Parathyroid adenoma (tissue), 2 donors: ENCODE results near the gene MSL3.

ENCODE experiments used
- H2AFZ ChIP-seq: fragments of 300-600 bp; sonication (generic); one replicate; pipeline ENCODE4 v1.7.0; 2017; ENCODE audit warnings: antibody characterized with exemption, mild to moderate bottlenecking
- H3K27ac ChIP-seq: fragments of 300-600 bp; sonication (generic); one replicate; pipeline ENCODE4 v1.7.0; 2017
- H3K27me3 ChIP-seq: fragments of 300-600 bp; sonication (generic); one replicate; pipeline ENCODE4 v1.7.0; 2017; ENCODE audit warnings: low read length; ENCODE audit not compliant: control insufficient read depth, insufficient read depth
- H3K36me3 ChIP-seq: fragments of 300-600 bp; sonication (generic); one replicate; pipeline ENCODE4 v1.7.0; 2017; ENCODE audit warnings: low read length; ENCODE audit not compliant: control insufficient read depth, insufficient read depth
- H3K4me1 ChIP-seq: fragments of 300-600 bp; sonication (generic); one replicate; pipeline ENCODE4 v1.7.0; 2017; ENCODE audit warnings: control low read depth
- H3K4me2 ChIP-seq: fragments of 300-600 bp; sonication (generic); one replicate; pipeline ENCODE4 v1.7.0; 2017; ENCODE audit warnings: low read length
- H3K4me3 ChIP-seq: fragments of 300-600 bp; sonication (generic); one replicate; pipeline ENCODE4 v1.7.0; 2017; ENCODE audit warnings: low read depth, low read length
- H3K79me2 ChIP-seq: fragments of 300-600 bp; sonication (generic); one replicate; pipeline ENCODE4 v1.7.0; 2017; ENCODE audit warnings: control low read depth
- H3K9ac ChIP-seq: fragments of 300-600 bp; sonication (generic); one replicate; pipeline ENCODE4 v1.7.0; 2017; ENCODE audit warnings: mild to moderate bottlenecking
- H3K9me3 ChIP-seq: fragments of 300-600 bp; sonication (generic); one replicate; pipeline ENCODE4 v1.7.0; 2017; ENCODE audit warnings: low read length; ENCODE audit not compliant: control insufficient read depth
- CTCF ChIP-seq: fragments of 300-600 bp; sonication (generic); IDR thresholded peaks from one replicate; pipeline ENCODE4 v1.7.0; 2017; ENCODE audit warnings: antibody characterized with exemption, mild to moderate bottlenecking
- donor health status: primary hyperparathyroidism.

MSL3 gene

DNA sequence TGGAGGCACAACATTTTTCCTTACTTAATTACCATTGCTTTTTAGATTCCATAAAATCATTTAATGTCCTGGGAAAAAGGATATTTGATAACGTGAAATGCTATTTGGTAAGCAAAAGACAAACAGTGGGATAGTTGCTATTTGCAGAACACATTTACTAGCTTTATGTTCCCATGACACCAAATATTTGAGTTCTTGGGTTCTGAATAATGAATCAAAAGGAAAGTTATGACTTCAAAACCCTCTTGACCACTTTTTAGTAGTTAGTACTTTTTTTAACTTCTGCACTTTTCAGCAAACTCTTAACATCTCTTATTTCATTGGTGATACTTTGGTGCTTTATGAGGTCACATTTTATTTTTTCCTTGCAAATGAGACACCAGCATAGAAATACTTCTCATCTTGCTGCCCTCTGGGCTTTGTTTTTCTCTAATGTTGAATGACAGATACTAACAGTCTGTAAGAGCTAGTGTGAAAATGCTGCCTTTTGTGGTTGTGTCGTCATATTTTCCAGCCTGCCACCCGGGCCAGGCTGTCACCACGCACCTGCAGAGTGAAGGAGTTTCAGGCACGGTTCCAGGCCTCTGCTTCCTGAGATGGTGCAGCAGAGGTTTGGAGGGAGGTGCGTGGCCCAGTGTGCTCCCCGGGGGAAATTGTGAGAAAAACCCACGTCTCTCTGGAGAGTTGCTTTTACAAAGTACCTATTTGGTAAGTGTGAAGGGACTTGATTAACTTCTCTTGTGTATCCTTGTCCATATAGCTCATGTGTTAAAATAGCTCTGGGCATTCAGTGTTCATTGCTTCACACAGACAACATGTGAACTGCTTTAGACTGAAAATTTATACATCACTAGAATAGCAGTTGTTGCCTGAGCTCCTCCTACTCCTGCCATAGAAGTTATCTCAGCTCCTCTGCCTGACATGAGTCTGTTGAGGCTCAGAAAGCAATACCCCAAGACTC, 34.7 kb downstream of the MSL3 start:
- no peaks in the 10 kb centered on the region for H3K9me3 ChIP-seq
- no peak overlapping the region for H3K27ac ChIP-seq
- no peak overlapping the region for H3K4me2 ChIP-seq
- no peaks in the 10 kb centered on the region for H3K79me2 ChIP-seq
- H3K4me1 ChIP-seq, result no peaks in the 10 kb centered on the region
- no peaks in the 10 kb centered on the region for H3K36me3 ChIP-seq
- TF ChIP-seq CTCF, result no peak
- no peak overlapping the region for H3K9ac ChIP-seq
- H2AFZ ChIP-seq, result no peak overlapping the region
- H3K27me3 ChIP-seq, result no peaks in the 10 kb centered on the region
- no peak overlapping the region for H3K4me3 ChIP-seq

DNA sequence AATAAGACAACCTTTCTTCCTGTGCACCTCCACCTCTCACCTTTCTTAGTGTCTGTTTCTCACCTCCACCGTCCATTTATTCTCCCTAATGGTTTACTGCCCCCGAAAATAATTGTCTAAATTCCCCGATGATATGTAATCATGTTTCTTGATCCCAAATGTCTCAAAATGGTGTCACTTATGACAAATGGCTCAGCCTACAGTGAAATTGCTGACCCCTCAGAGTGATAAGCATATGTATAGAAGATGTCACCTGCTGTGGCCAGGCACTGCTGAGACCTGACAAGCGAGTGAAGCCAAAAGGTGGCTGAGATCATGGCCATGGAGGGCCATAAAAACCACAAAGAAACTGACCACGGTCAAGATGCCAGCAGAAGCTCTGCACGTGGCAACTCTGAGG, 35.7 kb downstream of the MSL3 start:
- TF ChIP-seq CTCF, result no peak
- Histone ChIP-seq H3K27me3 (no peaks in the 10 kb centered on the region), H3K79me2 (no peaks in the 10 kb centered on the region), H3K4me1 (no peaks in the 10 kb centered on the region), H3K27ac (no peak overlapping the region), H3K4me2 (no peak overlapping the region), H2AFZ (no peak overlapping the region), H3K9me3 (no peaks in the 10 kb centered on the region), H3K4me3 (no peak overlapping the region), H3K36me3 (no peaks in the 10 kb centered on the region), H3K9ac (no peak overlapping the region)

DNA sequence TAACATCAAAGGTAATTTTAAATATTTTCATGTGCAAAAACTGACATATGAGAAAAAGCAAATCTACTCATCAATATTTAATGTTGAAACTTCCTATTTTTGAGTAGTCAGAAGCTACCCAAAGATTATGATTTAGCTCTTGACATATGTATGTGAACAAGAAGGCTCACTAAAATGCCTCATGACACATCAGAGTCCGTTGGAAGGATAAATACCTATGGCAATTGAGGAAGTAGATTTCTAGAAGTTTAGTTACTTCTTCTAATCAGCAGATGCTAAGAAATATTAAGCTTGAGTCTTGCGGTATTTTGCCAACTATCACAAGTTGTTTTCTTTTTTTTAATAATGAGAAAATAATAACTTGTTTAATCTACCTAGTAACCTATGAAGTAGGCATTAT, 55.3 kb downstream of the MSL3 start:
- Histone ChIP-seq H3K4me2 (no peak overlapping the region), H3K4me1 (no peaks in the 10 kb centered on the region), H3K9me3 (no peaks in the 10 kb centered on the region), H3K27me3 (no peaks in the 10 kb centered on the region), H3K79me2 (no peaks in the 10 kb centered on the region), H3K36me3 (no peaks in the 10 kb centered on the region), H3K9ac (no peak overlapping the region), H3K27ac (no peak overlapping the region), H3K4me3 (no peak overlapping the region), H2AFZ (no peak overlapping the region)
- no peak for TF ChIP-seq CTCF
